ENCODE measurements around the gene SLC23A3.
"Not testable (repeated sequence)": the region's sequence is repeated elsewhere in the genome, so short reads cannot be mapped to it uniquely, and the experiment has no call there.

Gene SLC23A3

DNA sequence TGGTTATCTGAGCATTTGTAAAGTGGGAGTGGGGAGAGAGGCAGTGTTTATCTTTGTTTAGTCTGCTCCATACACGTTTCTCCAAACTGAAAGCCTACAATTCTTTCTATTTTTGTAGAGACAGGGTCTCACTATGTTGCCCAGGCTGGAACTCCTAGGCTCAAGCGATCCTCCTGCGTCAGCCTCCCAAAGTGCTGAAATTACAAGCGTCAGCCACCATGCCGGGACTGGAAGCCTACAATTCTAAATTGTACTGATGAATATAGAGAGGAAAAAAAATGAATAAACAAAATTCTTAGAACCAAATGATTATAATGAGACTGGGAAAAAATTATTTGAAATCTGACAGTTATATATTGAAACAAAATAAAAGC is 35.3 kb upstream of the SLC23A3 start:
- DNase-seq (ENCODE audit: low spot score) = no peak

DNA sequence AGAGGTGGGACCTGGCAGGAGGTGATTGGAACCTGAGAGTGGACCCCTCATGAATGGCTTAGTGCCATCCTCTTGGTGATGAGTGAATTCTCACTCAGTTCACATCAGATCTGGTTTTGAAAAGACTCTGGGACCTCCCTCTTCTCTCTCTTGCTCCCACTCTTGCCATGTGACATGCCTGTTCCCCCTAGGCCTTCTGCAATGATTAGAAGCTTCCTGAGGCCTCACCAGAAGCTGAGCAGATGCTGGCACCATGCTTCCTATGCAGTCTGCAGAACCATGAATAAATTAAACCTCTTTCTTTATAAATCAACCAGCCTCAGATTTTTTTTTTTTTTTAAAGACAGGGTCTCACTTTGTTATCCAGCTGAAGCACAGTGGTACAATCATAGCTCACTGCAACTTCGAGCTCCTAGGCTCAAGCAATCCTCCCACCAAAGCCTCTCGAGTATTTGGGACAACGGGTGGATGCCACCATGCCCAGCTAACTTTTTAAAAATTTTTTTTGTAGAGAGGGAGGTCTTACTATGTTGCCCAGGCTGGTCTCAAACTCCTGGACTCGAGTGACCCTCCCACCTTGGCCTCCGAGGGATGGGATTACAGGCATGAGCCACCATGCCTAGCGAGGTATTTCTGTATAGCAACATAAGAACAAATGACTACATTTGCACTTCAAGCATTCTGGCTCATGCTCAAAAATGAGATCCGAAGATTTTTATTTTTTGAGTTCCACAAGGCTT is 34.8 kb upstream of the SLC23A3 start:
- DNase-seq (ENCODE audit: low spot score) = no peak

DNA sequence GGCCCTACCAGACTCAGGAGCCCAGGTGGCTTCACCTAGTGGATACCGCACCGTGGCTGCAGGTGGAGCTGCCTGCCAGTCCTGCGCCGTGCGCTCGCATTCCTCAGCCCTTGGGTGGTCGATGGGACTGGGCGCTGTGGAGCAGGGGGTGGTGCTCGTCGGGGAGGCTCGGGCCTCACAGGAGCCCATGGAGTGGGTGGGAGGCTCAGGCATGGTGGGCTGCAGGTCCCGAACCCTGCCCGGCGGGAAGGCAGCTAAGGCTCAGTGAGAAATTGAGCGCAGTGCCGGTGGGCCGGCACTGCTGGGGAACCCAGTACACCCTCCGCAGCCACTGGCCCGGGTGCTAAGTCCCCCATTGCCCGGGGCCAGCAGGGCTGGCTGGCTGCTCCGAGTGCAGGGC is 31.5 kb upstream of the SLC23A3 start:
- not testable (repeated sequence) for DNase-seq (ENCODE audit: low spot score)

DNA sequence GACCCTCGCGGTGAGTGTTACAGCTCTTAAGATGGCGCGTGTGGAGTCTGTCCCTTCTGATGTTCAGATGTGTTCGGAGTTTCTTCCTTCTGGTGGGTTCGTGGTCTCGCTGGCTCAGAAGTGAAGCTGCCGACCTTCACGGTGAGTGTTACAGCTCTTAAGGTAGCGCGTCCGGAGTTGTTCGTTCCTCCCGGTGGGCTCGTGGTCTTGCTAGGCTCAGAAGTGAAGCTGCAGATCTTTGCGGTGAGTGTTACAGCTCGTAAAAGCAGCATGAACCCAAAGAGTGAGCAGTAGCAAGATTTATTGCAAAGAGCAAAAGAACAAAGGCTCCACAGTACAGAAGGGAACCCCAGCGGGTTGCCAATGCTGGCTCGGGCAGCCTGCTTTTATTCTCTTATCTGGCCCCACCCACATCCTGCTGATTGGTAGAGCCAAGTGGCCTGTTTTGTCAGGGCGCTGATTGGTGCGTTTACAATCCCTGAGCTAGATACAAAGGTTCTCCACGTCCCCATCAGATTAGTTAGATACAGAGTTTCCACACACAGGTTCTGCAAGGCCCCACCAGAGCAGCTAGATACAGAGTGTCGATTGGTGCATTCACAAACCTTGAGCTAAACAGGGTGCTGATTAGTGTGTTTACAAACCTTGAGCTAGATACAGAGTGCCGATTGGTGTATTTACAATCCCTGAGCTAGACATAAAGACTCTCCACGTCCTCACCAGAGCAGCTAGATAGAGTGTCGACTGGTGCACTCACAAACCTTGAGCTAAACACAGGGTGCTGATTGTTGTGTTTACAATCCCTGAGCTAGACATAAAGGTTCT is 30.9 kb upstream of the SLC23A3 start:
- DNase-seq (ENCODE audit: low spot score) = not testable (repeated sequence)

DNA sequence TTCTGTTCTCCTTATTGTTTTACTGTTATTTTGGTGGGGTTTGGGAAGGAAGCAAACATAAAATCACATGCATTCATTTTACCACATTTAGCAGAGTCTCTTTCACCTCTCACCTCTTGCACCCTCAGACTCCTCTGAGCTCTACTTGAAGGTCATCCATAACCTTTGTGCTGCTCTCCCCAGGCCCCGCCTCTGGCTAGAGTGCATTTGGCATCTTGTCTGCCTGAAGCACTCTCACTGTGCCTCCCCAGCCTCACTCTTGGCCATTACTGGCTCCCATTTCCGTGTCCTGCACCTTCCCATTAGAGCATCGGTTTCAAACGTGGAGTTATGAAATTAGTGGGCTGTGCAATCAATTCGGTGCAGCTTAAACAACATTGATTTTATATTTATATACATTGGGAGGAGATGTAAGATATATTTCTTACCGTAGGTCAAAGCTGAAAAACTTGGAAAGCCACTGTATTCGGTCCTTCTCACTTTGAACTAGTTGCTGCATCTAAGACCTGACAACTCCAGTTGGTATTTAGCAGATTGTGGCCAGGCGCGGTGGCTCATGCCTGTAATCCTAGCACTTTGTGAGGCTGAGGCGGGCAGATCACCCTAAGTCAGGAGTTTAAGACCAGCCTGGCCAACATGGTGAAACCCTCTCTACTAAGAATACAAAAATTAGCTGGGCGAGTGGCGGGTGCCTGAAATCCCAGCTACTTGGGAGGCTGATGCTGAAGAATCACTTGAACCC is 29.8 kb upstream of the SLC23A3 start:
- no peak for DNase-seq (ENCODE audit: low spot score)

DNA sequence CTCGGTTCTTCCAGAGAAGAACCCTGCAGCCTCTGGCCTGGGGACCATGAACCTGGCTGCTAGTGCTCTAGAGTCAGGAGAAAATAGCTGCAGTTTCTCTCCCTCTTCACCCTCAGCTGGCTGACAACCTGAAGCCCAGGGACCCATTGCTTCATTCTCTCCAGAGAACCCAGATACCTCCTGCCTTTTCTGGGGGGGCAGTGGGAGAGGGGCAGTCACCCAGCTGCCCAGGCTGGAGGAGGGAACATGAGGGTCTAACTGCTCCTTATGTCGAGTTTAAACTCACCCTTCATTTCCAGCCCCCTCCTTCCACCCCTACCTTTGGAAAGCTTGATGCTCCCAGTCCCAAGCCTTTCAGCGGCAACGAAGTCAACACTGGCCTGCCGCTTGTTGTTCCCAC is 29.1 kb upstream of the SLC23A3 start:
- DNase-seq (ENCODE audit: low spot score) = no peak

DNA sequence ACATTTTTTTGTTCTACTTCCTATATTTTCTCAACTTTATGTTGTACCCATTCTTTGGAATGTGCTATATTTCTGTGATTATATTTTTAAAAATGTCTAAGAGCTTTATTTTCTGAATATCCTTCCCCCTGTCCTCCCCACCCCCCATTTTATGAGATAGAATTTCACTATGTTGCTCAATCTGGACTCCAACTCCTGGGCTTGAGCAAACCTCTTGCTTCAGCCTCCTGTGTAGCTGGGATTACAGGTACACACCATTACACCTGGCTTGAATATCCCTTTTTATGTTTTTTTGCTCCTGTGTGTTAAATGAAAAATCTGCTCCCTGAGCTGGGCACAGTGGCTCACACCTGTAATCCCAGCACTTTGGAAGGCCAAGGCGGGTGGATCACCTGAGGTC is 27.6 kb upstream of the SLC23A3 start:
- no peak for DNase-seq (ENCODE audit: low spot score)

DNA sequence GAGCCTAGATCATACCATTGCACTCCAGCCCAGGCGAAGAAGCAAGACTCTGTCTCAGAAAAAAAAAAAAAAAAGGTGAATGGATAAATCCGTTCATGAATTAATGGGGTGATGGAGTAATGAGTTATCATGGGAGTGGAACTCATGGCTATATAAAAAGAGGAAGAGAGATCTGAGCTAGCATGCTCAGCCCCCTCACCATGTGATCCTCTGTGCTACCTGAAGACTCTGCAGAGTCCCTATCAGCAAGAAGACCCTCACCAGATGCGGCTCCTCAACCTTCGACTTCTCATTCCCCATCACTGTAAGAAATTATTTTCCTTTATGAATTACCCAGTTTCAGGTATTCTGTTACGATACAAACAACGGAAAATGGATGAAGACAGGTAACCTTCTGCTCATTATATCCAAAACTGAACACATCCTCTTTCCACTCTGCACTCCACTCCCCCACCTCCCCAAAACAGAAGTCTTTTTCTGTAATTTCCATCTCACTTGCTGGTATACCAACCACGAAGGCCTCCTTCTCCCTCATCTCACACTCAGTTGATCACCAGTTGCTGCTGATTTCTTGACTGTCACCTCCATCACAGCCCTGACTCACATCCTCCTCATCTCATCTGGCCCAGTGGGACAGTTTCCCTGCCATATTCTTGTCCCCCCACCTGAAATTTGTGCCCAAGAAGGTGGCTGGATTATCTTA is 17.1 kb upstream of the SLC23A3 start:
- DNase-seq (ENCODE audit: low spot score) = no peak

DNA sequence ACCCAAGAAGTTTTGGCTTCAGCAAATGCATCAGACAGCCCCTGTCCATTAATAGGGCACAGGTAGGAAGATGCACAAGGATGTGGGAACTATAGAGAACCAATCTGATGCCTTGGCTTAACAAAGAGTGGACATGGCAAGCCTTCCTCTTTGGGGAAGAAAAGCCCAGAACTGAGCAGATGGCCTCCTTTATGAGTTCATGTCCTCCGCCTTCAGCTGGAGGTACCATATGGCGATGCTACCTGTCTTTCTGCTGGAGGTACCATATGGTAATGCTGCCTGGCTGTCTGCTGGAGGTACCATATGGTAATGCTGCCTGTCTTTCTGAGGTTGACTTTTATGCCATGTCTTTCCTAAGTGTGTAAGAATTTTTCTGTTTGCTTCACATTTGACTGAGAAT is 14.3 kb upstream of the SLC23A3 start:
- DNase-seq (ENCODE audit: low spot score) = no peak

DNA sequence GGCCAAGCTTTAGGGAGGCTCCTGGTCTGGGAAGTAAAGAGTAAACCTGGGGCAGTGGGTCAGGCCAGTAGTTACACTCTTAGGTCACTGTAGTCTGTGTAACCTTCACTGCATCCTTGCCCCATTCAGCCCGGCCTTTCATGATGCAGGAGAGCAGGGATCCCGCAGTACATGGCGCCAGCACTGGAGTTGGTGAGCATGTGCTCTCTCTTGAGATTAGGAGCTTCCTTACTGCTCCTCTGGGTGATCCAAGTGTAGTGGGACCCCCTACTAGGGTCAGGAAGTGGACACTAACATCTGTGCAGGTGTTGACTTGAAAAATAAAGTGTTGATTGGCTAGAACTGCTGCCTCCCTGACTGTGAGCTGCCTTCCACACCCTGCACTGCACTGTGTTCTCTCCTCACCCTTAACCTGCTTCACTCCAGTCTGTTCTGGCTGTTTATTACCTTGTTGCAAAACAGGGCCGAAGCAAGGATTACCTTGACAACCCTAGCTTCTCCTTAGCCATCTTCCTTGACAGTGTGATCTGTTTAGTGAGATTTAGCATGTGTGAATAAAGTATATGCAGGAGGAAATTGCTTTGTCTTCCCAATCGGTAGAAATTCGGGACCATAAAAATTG is 13.4 kb upstream of the SLC23A3 start:
- DNase-seq (ENCODE audit: low spot score) = no peak

DNA sequence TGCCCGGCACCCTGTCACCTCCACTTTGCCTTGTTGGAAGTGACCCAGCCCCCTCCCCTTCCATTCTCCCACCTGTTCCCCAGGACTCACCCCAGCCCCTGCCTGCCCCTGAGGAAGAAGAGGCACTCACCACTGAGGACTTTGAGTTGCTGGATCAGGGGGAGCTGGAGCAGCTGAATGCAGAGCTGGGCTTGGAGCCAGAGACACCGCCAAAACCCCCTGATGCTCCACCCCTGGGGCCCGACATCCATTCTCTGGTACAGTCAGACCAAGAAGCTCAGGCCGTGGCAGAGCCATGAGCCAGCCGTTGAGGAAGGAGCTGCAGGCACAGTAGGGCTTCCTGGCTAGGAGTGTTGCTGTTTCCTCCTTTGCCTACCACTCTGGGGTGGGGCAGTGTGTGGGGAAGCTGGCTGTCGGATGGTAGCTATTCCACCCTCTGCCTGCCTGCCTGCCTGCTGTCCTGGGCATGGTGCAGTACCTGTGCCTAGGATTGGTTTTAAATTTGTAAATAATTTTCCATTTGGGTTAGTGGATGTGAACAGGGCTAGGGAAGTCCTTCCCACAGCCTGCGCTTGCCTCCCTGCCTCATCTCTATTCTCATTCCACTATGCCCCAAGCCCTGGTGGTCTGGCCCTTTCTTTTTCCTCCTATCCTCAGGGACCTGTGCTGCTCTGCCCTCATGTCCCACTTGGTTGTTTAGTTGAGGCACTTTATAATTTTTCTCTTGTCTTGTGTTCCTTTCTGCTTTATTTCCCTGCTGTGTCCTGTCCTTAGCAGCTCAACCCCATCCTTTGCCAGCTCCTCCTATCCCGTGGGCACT is 12.7 kb upstream of the SLC23A3 start:
- DNase-seq (ENCODE audit: low spot score) = no peak

DNA sequence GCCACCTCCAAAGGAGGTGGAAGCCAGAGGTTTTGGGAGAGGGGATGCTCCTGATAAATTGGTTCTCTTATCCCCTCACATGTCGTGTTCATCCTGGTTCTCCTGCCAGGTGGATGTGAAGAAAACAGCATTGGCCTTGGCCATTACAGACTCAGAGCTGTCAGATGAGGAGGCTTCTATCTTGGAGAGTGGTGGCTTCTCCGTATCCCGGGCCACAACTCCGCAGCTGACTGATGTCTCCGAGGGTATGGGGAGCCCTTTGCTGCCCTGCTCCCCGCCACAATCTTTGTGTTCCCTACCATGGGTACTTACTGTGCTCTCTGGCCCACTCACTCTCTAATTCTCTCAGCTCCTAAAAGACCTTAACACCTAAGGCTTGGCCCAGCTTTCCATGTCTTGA is 11.7 kb upstream of the SLC23A3 start:
- DNase-seq (ENCODE audit: low spot score) = no peak

DNA sequence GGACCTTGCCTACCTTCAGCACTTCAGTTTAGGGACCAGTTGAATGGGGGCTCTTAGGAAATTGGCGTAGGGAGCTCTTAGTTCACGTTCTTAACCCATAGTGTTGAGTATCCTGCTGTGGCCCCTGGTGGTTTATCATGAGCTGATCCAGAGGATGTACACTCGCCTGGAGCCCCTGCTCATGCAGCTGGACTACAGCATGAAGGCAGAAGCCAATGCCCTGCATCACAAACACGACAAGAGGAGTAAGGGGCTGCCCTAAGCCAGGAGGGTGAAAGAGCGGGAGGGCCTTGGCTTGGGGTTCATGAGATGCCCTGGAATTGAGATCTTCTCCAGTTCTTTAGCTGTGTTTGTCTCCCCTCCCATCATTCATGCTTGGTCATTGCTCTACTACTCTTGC is 11.1 kb upstream of the SLC23A3 start:
- no peak for DNase-seq (ENCODE audit: low spot score)

DNA sequence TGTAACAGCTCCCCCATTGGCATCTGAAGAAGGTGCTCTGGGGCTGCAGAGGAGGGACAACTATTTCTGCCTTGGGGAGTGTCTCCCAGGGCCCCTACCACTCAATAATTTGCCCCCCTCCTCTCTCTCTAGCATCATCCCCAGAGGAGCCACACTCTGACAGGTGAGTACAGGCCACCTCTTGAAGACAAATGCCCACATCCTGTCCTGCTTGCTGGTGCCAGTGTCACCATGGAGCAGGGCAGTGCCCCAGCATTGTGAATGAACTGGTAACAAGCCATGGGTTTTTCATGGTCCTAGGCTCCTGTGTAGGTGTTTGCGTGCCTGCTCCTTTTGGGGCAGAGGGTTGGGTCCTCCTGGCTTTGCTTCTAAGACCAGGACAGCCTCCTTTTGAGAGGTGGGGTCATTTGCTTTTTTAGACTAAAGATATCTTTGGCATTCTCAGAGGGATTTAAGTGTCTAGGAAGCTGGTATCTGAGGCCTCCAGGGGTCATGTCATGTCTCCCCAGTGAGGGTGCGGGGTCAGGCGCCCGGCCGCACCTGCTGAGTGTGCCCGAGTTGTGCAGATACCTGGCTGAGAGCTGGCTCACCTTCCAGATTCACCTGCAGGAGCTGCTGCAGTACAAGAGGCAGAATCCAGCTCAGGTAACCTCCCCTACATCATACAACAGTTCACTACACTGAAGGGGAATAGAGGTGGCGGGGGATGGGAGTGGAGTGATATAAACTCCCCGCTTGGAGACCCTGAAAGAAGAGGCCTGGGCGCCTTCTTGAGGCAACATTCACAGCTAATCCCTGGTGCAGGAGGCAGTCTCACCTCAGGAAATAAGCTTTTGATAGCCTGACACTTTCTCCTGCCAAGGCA is 10.0 kb upstream of the SLC23A3 start:
- no peak for DNase-seq (ENCODE audit: low spot score)

DNA sequence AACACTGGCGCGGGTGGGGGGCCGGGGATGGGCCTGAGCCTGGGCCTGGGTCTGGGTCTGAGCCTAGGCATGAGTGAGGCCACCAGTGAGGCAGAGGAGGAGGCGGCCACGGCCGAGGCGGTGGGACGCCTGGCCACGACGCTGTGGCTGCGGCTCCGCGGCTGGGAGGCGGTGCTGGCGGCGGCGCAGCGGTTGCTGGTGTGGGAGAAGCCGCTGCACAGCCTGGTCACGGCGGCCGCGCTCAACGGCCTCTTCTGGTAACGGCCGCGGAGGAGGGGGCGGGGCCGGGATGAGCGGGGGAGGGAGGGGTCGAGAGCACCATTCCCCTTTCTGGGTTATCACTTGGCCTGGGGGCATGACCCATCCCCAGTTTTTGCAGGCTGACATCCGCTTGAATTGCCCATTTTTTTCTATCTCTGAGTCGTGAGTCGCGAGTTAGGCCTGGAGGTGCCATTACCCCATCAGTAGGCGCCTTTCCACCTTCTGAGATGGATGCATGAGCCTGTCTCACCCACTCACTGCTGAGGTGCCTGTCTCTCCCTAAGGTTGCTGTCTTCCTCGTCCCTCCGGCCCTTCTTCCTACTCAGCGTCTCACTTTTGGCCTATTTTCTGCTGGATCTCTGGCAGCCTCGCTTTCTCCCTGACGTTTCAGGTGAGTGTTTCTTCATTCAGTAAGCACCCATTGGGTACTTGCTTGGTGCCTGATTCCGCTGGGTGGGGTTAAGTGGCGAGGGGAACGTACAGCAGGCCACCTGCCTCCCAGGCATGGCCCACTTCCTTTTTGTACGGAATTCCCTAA is 8.7 kb upstream of the SLC23A3 start:
- no peak for DNase-seq (ENCODE audit: low spot score)

DNA sequence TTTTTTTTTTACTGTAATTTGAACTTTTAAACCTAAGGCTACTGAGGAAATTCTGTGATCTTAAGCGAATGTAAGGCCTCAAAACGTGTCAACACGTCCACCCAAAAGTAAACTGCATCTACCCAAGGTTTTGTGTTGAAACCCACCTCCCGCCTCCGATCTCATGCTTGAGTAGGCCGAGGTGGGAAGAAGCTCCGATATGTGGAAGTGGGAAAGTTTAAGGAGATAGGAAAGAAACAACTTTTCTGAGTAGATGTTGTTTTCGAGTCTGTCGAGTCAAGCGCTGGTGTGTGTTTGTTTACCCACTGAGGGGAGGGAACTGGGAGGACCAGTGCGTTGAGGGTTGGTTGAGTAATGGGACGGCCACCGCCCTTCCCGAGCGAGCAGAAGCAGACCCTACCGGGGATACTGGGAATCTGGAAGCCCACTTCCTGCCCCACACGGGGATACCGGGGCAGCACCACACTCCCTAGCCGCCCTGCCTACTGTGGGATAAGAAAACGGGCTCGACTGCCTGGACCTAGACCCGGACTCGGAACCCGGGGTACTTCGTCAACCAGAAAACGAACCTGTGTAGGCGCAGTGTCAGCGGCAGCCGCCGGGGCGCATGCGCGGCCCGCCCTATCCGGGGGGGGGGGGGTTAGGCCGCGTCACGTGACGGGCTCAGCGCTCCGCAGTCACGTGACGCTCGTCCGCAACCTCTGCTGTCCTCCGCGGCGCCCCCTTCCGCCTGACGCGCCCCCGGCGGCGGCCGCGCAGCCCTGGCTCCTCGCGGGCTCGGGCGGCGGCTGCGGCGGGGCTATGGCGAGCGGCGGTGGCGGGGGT is 7.9 kb upstream of the SLC23A3 start, which contains the start of gene RETREG2:
Gene RETREG2, plus strand, starts transcription at position 724 of the 825 bp plus-strand sequence. Its CDS starts 78 bp downstream, at position 802.
- DNase-seq (ENCODE audit: low spot score) = peak; percentile 100

DNA sequence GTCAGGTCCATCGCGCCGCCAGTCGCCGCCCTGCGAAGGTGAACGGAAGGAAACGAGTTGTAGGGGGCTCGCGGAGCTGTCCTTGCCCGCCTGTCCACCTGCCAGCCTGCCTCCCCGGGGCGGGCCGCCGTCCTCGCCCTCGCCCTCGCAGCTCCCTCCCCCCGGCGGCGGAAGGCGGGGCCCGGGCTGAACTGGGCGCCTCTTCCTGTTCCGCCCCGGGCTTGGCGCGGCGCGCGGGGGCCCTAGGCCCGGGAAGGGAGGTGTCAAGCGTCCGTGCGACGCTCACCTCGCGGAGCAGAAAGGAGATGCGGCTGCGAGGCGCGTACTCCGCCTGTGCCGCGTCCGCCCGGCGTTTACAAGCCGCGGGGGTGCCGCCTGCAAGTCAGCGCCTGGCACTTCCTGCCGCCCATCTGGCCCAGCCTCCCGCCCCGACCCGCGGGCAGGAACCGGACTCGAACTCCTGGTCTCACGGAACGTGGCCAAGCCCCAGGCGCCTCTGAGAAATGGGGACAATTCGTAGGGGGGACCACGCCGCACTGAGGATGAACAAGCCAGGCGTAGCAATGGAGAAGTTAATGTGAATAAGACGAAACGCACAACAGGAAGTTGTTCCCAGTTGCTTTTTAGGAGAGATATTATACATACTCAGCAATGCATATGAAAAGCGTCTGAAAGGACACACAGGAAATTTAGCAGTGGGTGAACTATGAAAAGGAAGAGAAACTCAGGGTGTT is 7.2 kb upstream of the SLC23A3 start, which contains the start of gene CNPPD1:
Gene CNPPD1, minus strand, starts transcription at position 108 of the 734 bp plus-strand sequence. Its CDS starts 97 bp downstream, at position 11.
- DNase-seq (ENCODE audit: low spot score) = peak; percentile 88

Measured in AG08396 (cell line).